ENCODE results near the gene GLB1L2.

GRCh38 chr11:134371436-134372185, 39.8 kb downstream of the GLB1L2 start:
- TF ChIP-seq CTCF (IDR thresholded peaks at IDR 0.05; ENCODE audit: insufficient read depth, low read length) (no peak), SPI1 (IDR thresholded peaks at IDR 0.05; ENCODE audit: borderline replicate concordance, low read depth) (no peak)
